ENCODE results near the gene OSER1.

Gene OSER1

DNA sequence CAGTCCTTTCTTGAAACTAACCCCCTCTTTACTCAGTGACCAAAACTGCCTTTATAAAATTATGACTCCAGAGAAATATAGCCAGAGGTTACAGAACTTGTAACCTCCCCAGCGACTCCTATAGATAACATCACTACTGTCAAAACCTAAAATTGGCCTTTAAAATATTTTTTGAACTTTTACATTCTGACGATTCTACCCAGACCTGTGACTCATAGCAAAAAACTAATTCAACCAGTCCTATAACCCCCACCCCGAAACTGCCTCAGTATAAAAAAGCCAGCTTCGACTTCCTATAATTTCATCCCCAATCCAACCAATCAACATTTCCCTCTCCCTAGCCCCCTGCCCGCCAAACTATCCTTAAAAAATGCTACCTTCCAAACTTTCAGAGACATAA lies 37.5 kb downstream of the OSER1 start:
- FAIRE-seq: no peak

DNA sequence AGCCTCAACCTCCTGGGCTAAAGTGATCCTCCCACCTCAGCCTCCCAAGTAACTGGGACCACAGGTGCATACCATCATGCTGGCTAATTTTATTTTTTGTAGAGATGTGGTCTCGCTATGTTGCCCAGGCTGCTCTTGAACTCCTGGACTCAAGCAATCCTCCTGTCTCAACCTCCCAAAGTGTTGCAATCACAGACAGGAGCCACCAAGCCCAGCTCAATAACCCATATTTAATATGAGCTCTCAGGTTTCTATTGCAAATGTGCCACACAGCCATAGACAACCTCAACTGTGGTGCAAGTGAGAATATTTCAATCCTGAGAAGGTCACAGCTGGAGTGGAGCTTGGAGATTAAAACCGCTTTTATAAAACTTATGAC lies 38.0 kb downstream of the OSER1 start:
- FAIRE-seq: no peak

DNA sequence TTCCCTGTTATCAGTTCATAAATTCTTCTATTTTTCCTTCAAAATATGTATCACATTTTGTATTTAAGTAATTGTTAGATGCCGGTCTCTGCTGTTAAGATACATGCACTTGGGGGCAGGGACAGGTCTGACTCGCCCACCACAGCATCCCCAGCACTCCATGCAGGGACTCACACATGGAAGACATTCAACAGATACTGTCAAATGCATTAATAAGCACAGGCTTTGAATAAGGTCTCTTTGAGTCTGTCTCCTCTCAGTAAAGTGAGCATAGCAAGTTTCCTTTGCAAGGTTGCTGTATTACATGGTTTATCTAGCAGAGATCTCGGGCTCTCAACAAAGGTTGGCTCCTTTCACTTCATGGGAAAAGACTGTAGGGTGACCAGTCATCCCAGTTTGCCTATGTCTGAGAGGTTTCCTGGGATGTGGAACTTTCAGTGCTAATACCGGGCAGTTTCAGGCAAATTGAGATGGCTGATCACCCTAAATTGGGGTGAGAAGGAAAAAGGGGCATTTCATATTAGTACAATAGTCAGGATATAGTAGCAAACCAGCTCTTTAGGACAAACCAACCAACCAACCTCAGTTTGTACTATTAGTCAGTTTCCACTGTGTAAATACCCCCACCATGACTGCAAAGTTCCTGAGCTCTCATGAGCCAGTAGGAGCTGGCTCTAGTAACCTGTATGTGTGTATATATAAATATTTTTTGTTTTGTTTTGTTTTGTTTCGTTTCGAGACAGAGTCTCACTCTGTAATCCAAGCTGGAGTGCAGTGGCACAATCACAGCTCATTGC lies 38.6 kb downstream of the OSER1 start:
- FAIRE-seq: no peak

DNA sequence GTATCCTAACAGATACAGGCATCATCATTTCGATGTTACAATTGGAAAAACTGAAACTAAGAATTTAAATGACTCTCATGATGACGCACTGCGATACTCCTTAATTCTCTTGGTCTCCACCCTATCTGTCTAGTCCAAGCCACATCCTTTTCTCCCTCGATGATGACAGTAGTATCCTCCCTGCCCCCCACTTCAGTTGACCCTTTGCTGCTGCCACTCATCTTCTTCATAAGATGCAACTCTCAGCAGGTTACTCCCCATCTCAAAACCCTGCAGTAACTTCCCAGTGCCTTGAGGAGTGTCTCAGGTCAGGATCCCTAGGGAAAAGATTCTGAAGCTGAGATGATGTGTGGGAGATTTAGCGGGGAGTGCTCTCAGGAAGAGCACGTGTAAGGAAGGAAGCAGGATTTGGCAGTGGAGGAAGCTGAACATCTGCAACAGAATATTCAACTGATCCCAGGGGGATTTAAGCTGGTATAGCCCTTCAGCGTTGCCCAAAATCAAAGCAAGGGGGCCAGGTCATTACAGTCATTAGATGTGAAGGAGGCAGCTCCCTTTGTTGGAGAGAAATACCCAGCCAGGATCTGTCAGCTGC lies 39.7 kb downstream of the OSER1 start:
- no peak for FAIRE-seq

DNA sequence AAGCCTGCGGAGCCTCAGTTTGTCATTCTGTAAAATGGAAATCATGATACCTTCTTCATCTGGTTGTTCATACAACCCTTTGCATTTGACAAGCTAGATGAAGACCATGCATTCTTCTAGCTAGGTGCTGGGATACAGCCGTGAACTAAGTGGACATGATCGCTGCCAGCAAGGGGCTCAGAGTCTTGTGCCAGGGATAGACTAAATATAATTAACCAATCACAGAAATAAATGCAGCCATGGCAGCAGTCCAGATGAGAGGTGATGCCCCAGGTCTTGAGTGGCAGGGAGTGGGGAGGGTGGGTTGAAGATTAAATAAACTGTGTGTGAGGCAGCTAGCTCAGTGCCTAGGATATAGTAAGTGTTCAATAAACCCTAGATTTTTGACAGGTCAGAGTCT lies 42.8 kb downstream of the OSER1 start:
- no peak for FAIRE-seq

DNA sequence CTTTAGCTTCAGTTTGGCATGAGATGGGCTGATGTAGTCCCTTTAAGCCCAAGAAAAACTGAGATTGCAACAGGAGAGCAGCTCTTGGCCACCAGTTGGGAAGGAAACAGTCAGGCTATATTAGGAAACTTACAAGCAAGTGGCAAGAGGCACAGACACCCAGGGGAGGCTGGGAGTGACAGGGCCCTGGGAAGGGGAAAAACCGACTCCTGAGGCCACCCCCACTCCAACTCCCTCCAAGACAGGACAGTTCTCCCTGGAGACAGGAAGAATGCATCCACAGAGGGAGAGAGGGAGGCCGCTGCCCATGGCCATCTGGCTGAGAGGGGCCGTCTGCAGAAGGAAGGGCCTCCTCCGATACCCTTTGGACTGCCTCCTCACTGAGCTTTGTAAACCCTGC lies 44.1 kb downstream of the OSER1 start:
- FAIRE-seq: no peak

DNA sequence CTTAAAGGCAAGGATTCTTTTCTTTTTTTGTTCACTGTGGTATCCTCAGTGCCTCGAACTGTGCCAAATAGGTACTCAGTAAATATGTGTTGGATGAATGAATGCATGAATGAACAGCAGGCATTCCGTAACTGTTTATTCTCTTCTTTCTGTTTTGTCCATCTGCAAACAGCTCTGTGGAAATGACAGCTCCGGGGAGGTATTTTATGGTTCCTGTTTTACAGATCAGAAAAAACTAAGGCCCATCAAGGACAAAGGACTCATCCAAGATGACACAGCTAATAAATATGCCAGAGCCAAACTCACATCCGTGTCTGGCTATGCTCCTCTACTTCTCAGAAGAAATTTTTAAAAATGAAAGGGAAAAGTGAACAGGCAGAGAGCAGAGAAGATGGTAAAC lies 44.6 kb downstream of the OSER1 start:
- no peak for FAIRE-seq

DNA sequence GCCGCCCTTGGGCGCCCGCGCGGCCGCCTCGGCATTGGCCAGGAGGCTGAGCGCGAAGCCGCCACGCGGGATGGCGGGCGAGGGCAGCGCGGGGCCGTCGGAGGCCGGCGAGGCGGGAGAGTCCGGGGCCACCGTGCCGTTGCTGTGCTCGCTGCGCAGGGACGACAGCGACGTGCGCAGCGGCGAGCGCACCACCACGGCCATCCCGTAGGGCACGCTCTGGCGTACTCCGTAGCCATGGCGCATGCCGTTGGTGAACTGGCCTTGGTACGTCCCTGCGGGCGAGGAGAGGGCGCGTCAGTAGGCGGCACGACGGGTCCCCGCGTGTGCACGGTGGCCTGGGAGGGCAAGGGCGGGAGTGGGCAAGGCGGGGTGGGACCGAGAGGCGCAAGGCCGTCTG lies 50.4 kb downstream of the OSER1 start:
- no peak for FAIRE-seq

DNA sequence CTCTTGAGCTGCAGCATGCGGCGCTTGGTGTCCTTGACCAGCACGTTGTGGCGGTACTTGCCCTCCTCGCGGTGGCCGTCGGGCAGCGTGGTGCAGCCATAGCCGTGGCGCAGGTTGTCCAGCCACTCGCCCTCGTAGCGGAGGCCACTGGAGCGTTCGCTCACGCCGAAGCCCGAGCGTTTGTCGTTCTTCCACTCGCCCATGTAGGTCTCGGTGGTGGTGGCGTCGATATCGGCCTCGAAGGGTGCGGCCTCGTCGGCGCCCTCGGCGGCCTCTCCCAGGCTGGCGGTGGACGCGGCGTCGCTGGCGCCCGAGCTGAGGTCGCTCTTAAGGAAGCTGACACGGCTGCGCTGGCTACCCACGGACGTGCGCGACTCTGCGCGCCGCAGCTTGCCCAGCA lies 50.9 kb downstream of the OSER1 start:
- FAIRE-seq: no peak

DNA sequence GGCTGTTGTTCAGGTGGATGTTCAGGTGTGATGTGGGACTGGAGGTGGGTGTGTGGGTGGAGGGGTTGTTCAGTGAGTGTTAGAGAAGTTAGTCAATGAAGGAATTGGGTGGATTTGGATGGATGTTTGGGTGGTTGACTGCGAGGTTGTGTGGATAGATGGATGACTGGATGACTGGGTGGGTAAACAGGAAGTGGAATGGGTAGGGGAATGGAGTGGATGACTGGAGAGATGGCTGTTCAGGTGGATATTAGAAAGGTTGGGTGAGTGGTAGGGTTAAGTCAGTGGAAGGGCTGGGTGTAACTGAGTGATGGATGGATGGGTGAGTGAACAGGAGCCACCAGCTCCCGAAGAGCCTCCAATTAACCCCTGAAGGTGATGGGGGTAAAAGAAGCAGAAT lies 51.4 kb downstream of the OSER1 start:
- FAIRE-seq: no peak

DNA sequence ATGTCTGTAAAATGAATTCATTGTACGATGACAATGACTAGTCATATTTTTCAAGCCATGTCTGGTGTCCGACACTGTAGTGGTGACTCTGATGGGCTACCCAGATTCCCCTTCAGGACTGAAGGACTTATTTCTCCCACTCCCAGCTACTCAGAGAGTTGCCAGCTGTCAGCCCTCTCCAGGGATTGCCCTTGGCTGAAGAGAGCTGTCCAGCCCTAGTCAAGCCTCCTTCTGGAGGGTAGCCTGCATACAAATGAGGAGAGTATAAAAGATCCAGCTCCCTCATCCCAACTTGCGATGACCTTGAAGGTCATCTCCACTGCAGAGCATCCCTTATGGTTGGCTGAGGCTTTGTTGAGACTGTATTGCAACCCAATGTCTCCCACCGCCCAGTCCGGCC lies 53.5 kb downstream of the OSER1 start:
- no peak for FAIRE-seq

DNA sequence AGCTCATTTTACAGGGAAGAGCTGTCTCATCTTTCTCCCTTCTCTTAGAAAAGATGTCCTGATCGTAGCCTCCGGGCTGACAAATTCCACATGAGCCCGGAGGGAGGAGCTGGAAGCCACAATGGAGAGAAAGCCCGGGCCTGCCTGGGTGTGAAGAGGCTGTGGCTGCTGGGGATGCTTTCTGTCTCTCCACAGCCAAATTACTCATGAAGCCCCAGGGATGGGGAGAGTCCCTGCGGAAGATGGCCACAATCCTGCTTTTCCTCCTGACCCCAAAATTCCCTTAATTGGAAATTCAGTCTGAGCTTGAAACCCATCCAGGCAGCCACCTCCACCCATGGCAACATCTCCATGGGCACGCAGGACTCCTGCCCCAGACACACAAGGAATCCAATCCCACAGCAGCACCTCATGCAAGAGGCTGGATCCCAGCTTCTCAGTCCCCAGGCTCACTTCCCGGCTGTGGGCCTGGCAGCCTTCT lies 56.0 kb downstream of the OSER1 start:
- no peak for FAIRE-seq

DNA sequence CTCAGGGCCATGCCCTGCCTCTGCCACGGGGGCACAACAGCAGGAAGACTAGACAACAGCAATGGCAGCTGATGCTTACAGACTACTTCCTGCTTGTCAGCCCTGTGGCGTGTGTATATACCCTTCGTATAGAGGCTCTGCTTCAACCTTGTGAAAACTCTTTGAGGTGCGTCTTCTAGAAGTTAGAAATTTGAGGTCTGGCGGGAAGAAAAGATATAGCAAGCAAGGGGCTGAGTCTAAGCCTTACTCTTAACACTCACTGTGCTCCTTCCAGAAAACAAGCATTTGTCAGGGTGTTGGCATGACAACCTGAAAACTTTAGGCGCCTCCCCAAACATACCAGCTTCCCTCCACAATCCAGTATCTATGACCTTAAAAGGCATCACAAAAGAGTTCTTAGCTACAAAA lies 56.9 kb downstream of the OSER1 start:
- FAIRE-seq: no peak

DNA sequence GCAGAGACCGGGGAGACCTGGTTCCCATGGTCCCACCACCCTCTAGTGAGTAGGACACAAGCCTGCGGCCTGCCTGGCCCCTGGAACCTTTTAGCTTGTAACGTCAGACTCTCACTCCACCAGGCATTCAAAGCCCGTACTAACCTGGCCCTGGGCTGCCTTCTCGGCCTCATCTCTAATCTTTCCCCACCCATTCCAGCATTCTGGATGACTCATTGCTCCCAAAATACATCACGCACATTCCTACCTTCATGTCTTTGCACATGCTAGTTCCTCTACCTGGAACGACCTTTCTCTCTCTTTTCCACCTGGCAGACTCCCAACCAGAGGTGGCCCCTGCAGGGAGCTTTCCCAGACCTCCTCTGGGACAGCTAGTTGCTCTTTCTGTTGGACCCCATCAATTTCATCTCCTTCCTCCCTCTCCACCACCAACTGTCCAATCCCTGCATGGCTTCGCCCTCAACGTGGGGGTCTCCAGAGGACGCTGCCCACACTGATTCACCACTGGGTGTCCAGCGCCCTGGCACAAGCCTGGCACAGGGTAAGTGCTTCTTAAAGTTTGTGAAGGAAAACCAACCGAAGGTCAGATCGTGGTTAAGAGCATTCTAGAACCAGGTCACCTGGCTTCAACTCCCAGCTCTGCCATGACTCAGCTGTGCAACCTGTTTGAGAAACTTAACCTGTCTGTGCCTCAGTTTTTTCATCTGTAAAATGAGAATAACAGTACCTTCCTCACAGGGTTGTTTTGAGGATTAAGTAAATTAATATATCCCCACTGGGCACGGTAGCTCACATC lies 58.8 kb downstream of the OSER1 start:
- no peak for FAIRE-seq

DNA sequence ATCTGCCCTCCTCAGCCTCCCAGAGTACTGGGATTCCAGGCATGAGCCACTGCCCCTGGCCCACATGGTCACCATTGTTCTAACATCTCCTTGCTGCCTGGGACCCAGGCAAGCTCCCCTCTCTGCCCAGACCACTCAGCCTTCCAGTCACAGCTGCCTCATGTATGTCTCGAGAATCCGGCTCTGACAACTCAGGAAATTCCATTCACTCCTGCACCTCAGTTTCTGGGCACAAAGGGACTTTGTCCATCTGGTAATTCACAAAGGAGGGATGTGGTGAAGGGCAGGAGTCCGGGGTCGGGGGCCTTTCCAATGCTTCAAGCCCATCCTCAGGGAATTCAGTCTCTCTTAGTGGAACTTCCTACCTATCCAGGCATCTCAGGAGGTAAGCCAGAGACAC lies 64.3 kb downstream of the OSER1 start:
- FAIRE-seq: no peak

Measured in endometrium (tissue), 2 donors.